Adrenal gland (tissue), 5 donors: ENCODE results near the gene ACR.

Experiments
- CTCF ChIP-seq, 6 experiments: fragments of 450-650 bp in 4 of 6; fragments of 200-600 bp in 2 of 6; sonication (generic) in 1 of 6; IDR thresholded peaks; 1 replicate in 5 of 6; 2 replicates in 1 of 6; pipeline versions ENCODE4 v1.5.1 to v1.8.0; 2016 to 2021; ENCODE audit warnings: antibody characterized with exemption in 6 of 6, mild to moderate bottlenecking in 2 of 6, moderate library complexity in 1 of 6
- POLR2A ChIP-seq, 2 donors: fragments of 450-650 bp; IDR thresholded peaks; one replicate each; pipeline ENCODE4 v1.6.1; 2017; ENCODE audit warnings: antibody characterized with exemption in 2 of 2, mild to moderate bottlenecking in 2 of 2, moderate library complexity in 1 of 2
- donor health status: DM: no; HTN: no; CAD: no.

- TF ChIP-seq POLR2A (IDR thresholded peaks at IDR 0.05) (no peak), CTCF (IDR thresholded peaks at IDR 0.05) (no peak)
Observed at GRCh38 chr22:50723991-50724390, 14.0 kb upstream of the ACR start.
